ENCODE data around the gene TAS2R50. TPM values are rescaled to one million over a fixed set of nuclear protein-coding genes. Genes with fewer than 3 reads are reported as not detected.

The TAS2R50 gene
- 0.13 and 0.16 TPM in 2 replicates for total RNA-seq

GRCh38 chr12:10986812-10987211 lies at the start of gene TAS2R50:
TSS of gene TAS2R50 (minus strand) at chr12:10986912. CDS start at chr12:10986860, 52 bp downstream.

GRCh38 chr12:11031307-11031706 lies 44.6 kb upstream of the TAS2R50 start, which contains the start of gene TAS2R31:
TSS of gene TAS2R31 (minus strand) at chr12:11031407. CDS start at chr12:11031335, 72 bp downstream.

GRCh38 chr12:11022520-11022919 lies 35.8 kb upstream of the TAS2R50 start, which contains the start of gene TAS2R19:
TSS of gene TAS2R19 (minus strand) at chr12:11022620. CDS start at chr12:11022571, 49 bp downstream.

GRCh38 chr12:10998204-10998603 lies 11.5 kb upstream of the TAS2R50 start, which contains the start of gene TAS2R20:
TSS of gene TAS2R20 (minus strand) at chr12:10998304. CDS start at chr12:10997875, 429 bp downstream.

GRCh38 chr12:10939163-10939562 lies 47.5 kb downstream of the TAS2R50 start, which contains the start of gene TAS2R14:
TSS of gene TAS2R14 (minus strand) at chr12:10939263. CDS start at chr12:10939207, 56 bp downstream.

Other genes starting within 250 kb of the TAS2R50 start
- gene TAS2R7, start 184.3 kb downstream of the TAS2R50 start, total RNA-seq: not detected in 2 replicates
- 0.08 TPM in 1 of 2 replicates, not detected in the other for gene TAS2R8, start 179.6 kb downstream of the TAS2R50 start, total RNA-seq
- gene TAS2R9, start 176.7 kb downstream of the TAS2R50 start, total RNA-seq: not detected in 2 replicates
- 0.40 TPM in 1 of 2 replicates, not detected in the other for gene TAS2R10, start 160.6 kb downstream of the TAS2R50 start, total RNA-seq
- 0.64 and 1.3 TPM in 2 replicates for gene PRR4, start 137.4 kb downstream of the TAS2R50 start, total RNA-seq
- 2.7 and 4.9 TPM in 2 replicates for gene PRH1, start 102.7 kb downstream of the TAS2R50 start, total RNA-seq
- gene TAS2R13, start 77.3 kb downstream of the TAS2R50 start, total RNA-seq: under 0.01 and 2.8 TPM in 2 replicates
- 0.13 and 0.48 TPM in 2 replicates for gene PRH2, start 57.7 kb downstream of the TAS2R50 start, total RNA-seq
- 0.56 and 1.9 TPM in 2 replicates for gene TAS2R14, start 47.6 kb downstream of the TAS2R50 start, total RNA-seq
- 0.64 and 0.65 TPM in 2 replicates for gene TAS2R20, start 11.4 kb upstream of the TAS2R50 start, total RNA-seq
- gene TAS2R19, start 35.7 kb upstream of the TAS2R50 start, total RNA-seq: 0.40 TPM in 1 of 2 replicates, not detected in the other
- 0.39 and 6.8 TPM in 2 replicates for gene TAS2R31, start 44.5 kb upstream of the TAS2R50 start, total RNA-seq
- 2.8 TPM in 1 of 2 replicates, not detected in the other for gene TAS2R46, start 75.4 kb upstream of the TAS2R50 start, total RNA-seq
- gene TAS2R43, start 105.4 kb upstream of the TAS2R50 start, total RNA-seq: 0.13 TPM in 1 of 2 replicates, not detected in the other
- 0.78 and 1.7 TPM in 2 replicates for gene TAS2R30, start 147.7 kb upstream of the TAS2R50 start, total RNA-seq
- gene SMIM10L1, start 184.3 kb upstream of the TAS2R50 start, total RNA-seq: 7.8 and 8.9 TPM in 2 replicates
- not detected in 2 replicates for gene TAS2R42, start 200.0 kb upstream of the TAS2R50 start, total RNA-seq